ENCODE data around the gene SLC47A2.

The SLC47A2 gene

DNA sequence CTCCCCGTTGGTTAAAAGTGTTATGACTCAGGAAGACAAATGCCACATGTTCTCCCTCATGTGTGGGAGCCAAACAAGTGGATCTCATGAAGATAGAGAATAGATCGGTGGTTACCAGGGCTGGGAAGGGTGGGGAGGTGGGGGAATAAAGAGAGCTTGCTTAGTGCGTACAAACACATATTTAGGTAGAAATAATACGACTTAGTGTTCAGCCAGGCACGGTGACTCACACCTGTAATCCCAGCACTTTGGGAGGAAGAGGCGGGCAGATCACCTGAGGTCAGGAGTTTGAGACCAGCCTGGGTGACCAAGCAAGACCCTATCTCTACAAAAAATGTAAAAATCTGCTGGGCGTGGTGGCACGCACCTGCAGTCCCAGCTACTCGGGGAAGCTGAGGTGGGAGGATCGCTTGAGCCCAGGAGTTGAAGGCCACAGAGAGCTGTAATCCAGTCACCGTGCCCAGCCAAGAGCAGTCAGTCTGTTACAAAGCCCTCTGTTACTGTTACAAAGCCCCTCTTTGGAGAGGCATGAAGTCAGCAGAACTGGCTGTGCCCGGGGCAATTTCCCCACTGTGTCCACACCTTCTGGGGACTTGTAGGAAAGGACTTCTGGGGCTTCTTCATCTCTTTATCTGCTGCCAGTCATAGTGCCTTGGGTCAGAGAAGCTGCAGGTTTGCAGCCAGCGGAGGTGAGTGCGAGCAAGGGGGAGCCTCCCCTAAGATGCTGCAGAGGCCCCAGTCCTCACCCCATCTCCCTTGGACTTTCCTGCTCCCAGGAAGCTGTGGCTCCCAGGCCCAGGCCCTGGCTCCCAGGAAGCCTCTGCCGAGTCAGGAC is 36.0 kb upstream of the SLC47A2 start:
- TF ChIP-seq ZNF274 (IDR thresholded peaks at IDR 0.05; ENCODE audit: low read depth, low read length): no peak
- H3K4me3 ChIP-seq (ENCODE audit: low read length): no peak overlapping the region

DNA sequence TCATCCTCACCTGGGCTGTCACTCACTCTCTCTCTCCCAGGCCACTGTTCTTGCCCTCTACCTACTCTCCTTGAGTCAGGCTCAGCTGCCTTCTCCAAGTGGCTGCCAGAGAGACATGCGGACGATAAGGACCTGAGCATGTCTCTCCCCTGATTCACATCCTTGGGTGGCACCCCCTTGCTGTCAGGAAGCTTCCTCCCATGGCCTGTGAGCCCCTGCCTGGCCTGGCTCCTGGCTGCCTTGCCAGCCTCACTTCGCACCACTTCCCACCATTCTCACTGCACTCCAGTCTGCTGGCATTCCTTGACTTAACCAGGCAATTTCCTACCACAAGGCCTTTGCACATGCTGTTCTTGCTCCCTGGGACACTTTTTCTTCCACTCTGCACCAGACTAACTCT is 34.5 kb upstream of the SLC47A2 start:
- H3K4me3 ChIP-seq (ENCODE audit: low read length): no peak overlapping the region
- TF ChIP-seq ZNF274 (IDR thresholded peaks at IDR 0.05; ENCODE audit: low read depth, low read length): no peak

DNA sequence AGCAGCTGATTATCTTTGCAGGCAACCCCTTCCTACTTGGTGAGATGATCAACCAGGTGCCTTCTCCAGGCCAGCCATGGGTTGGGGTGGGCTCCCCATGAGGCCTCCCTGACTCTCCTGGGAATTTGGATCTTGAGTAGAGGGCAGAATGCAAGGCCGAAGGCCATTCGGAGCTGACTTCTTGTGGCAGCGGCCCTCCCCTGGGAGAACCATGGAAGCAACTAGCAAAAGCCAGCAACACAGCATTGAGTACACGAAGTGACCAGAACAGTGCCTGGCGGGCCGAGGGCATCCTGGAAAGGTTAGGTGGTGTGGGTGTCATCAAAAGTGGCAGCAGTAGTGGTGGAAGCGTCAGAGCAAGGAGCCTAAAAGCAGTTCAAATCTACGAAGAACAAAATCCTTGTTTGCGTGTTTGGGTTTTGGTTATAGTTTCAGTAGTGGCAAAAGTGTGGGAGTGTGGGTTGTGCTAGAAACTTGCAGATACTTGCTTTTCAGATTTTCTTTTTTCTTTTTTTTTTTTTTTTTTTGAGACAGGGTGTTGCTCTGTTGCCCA is 33.7 kb upstream of the SLC47A2 start:
- no peak overlapping the region for H3K4me3 ChIP-seq (ENCODE audit: low read length)
- TF ChIP-seq ZNF274 (IDR thresholded peaks at IDR 0.05; ENCODE audit: low read depth, low read length): no peak

DNA sequence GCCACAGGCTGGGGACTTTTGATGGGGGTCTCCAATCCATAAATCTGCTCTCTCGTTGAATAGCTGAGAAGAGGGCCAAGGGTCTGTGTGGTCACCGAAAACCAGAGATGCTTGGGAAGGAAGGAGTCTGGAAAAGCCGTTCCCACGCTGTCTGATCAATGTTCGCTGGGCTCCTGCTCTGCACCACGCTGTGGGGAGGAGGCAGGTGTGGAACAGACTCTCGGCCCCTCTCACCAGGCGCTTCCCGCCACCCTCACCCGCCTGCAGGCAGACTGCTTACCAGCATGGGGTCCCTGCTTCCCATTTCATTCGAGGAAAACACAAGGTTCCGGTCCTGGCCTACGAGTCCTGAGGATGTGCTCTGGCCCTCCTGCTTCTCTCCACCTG is 32.4 kb upstream of the SLC47A2 start:
- no peak for TF ChIP-seq ZNF274 (IDR thresholded peaks at IDR 0.05; ENCODE audit: low read depth, low read length)
- no peak overlapping the region for H3K4me3 ChIP-seq (ENCODE audit: low read length)

DNA sequence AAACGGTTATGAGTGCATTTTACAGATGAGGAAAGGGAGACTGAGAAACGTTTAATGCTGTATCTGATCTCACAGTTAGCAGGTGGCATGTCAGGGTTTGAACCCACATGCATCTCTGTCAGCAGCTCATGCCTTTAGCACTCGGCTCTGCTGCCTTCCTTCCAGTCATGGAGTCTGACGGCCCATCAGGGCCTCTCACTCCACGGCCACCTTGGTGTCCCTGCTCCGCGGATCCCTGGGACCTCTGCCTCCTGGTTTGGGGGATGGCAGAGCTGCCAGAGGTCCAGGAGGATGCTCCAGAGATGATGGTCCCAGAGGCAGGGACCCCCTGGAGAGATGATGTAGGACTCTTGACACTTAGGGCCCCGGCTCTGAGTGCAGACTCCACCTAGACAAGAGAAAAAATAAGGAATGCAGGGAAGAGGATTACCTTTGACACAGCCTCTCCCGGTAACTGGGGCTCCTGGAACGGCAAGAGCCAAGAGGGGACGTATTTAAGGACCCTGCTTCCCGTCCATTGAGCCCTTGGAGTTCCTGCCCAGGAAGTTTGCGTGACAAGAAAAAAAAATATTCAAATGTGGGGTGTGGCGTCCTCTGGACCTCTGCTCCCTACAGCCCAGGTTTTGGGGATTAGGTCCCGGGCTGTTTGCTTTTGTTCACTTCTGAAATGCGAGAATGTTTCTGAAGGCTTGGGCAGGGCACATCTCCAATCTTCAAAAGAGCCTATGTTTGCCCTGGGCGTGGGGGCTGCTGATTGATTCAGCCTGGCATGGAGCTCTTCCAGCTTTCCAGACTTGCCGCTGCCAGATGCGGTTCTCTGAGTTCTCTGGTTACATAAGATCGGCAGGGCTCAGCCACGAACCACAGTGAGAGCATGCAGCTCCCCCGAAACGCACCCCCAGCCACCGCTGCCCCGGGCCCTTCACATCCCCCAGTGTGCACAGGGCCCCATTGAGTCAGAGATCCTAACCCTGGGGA is 31.7 kb upstream of the SLC47A2 start, which contains the start of gene ALDH3A1:
TSS of gene ALDH3A1 (minus strand) at position 470 of the 978 bp plus-strand sequence. CDS start 3,169 bp downstream, outside the sequence.
- no peak within 1 kb of the TSS for H3K4me3 ChIP-seq (ENCODE audit: low read length)
- TF ChIP-seq ZNF274 (IDR thresholded peaks at IDR 0.05; ENCODE audit: low read depth, low read length): no peak

DNA sequence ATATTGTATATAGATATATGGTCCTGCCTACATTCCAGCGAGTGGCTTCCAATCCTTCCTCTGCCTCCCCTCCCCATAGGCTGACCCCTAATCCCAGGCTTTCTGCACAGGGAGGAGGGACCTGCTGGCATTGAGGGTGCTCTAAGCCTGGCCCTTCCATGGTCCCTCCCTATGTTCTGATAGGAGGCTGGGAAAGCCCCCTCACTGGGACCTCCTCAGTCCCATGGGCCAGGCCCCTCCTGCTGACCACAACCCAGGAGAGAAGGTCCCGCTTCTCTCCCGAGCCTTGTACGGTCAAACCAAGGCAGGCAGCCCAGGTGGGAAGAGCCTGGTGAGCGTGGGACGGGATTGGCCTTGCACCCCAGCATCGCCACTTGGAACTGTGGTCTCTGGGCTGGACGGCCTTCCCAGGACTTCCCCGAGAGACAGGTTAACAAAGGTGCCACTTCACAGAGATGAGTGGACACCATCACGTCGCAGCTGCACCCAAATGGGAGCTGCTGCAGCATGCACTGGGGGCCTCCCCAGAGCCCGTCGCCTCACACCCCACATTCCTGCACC is 30.9 kb upstream of the SLC47A2 start:
- TF ChIP-seq ZNF274 (IDR thresholded peaks at IDR 0.05; ENCODE audit: low read depth, low read length): no peak
- no peak overlapping the region for H3K4me3 ChIP-seq (ENCODE audit: low read length)

DNA sequence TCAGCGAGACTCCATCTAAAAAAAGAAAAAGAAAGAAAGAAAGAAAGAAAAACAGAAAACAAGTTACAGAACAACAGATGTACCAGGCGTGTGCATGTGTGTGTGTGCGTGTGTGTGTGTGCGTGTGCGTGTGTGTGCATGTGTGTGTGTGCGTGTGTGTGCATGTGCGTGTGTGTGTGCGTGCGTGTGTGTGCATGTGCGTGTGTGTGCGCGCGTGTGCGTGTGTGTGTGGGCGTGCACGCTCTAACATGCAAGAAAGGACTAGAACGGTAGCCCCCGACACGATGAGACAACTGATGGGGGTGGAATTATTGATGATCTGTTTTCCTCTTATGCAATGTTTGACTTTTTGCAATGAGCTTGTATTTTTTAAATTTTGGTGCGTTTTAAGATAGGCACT is 30.1 kb upstream of the SLC47A2 start:
- no peak overlapping the region for H3K4me3 ChIP-seq (ENCODE audit: low read length)
- TF ChIP-seq ZNF274 (IDR thresholded peaks at IDR 0.05; ENCODE audit: low read depth, low read length): no peak

DNA sequence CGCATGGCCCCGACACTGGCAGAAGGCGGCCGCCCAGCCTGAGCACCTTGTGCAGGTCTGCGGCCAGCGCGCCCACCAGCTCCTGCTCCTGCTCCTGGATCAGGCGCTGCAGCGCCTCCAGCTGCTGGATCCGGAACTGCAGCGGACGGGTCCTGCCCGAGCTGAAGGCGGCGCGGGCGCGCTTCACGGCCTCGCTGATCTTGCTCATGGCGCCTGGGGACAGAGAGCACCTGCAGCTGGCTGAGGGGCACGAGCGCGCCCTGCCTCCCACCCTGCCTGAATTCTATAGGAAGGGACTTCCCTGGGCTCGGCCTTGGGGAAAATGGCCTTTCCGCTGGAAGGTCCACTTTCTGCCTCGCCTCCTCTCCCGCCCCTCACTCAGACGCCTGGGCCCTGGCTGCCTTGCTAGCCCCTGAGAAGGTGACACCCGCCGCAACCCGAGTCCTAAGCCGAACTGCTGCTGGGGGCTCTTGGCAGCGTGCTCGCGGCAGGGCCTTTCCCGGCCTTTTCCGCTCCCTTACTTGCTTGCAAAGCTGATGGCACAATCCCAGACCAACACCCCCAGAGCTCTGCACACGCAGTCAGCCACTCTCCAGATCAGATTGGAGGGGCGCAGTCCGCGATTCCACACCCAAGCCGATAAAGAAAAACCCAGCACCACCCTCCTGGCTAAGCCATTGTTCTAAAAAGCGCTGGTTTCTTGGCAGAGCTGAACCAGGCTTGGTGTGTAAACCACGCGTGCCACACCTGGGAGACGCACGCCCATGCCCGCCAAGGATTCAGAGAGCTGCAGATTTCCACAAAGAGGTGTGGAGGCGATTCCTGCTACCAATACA is 28.8 kb upstream of the SLC47A2 start:
- peak overlapping the region; percentile 10; the same call in 1 of the 2 replicates for H3K4me3 ChIP-seq (ENCODE audit: low read length)
- no peak for TF ChIP-seq ZNF274 (IDR thresholded peaks at IDR 0.05; ENCODE audit: low read depth, low read length)

DNA sequence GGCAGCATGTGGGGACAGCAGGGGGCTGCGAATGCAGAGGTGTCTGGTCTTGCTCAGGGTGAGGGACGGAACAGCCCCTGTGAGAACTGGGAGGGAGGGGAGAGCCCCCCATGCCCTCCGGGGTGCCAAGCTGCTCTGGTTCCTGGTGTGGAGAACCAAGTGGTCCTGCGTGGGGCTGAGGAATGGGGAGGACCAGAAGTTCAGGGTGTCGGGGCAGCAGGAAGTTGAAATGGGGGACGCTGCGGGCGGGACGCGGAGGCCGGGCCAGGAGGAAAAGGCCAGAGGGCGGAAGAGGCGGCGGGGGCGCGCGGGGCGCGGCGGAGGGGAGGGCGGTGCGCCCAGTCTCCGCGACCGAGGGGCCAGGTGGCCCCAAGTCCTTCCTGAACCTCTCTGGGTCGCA is 28.1 kb upstream of the SLC47A2 start:
- no peak for TF ChIP-seq ZNF274 (IDR thresholded peaks at IDR 0.05; ENCODE audit: low read depth, low read length)
- H3K4me3 ChIP-seq (ENCODE audit: low read length): peak overlapping the region; percentile 35; the same call in 1 of the 2 replicates

DNA sequence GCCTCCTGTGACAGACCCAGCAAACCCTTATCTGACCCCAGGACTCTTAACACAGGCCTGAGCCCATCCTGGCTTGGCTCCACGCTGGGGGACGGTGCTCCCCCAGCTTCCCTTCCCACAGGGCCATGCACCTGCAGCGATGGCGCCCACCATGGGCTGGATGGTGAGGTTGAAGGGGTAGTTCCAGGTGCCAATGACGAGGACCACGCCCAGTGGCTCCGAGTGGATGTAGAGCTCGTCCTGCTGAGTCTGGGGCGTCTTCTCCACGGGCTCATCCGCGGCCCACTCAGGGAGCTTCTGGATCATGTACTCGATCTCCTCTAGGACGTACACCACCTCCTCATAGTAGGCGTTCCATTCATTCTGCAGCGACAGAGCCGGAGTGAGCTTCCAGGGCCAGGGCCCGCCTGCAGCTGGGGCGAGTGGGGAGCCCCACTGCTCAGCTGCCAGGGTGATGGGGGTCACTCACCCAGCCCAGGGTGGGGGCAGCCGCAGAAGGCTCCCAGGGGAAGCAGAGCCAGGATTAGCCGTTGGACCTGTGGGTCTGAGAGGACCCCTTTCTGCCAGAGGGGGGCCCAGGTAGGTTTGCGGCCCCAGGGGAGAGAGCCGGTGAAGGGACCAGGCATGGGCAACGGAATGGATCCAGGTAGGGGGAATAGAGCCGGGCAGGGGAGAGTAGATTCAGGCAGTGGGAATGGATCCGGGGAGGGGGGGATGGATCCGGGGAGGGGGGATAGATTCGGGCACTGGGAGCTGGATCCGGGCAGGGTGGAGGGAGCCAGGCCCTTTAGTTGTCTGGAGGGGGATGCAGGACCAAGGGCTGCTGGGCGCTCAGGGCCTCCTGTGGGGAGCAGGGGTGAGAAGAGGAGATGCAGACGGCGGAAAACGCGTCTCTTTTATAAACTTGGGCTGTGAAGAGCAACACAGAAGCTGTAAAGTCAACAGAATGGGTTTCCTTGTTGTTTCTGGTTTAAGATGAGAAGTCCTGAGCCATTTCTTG is 27.0 kb upstream of the SLC47A2 start:
- TF ChIP-seq ZNF274 (IDR thresholded peaks at IDR 0.05; ENCODE audit: low read depth, low read length): no peak
- no peak overlapping the region for H3K4me3 ChIP-seq (ENCODE audit: low read length)

DNA sequence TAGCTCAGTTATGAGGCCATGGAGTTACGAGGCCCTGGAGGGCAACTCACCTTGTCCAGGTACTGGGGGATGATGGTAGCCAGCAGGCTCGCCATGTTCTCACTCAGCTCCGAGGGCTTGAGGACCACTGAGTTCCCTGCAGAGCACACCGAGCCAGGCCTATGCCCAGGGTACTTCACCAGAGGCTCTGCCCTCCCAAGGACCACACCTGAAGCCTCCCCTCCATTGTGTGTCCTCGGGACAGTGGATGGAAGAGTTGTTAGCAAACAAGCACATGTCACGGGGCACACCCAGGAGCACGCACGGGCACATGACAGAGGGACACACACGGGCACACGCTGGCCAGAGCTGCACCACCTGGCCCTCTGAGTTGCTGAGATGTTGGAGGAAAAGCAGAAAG is 26.1 kb upstream of the SLC47A2 start:
- TF ChIP-seq ZNF274 (IDR thresholded peaks at IDR 0.05; ENCODE audit: low read depth, low read length): no peak
- H3K4me3 ChIP-seq (ENCODE audit: low read length): no peak overlapping the region

DNA sequence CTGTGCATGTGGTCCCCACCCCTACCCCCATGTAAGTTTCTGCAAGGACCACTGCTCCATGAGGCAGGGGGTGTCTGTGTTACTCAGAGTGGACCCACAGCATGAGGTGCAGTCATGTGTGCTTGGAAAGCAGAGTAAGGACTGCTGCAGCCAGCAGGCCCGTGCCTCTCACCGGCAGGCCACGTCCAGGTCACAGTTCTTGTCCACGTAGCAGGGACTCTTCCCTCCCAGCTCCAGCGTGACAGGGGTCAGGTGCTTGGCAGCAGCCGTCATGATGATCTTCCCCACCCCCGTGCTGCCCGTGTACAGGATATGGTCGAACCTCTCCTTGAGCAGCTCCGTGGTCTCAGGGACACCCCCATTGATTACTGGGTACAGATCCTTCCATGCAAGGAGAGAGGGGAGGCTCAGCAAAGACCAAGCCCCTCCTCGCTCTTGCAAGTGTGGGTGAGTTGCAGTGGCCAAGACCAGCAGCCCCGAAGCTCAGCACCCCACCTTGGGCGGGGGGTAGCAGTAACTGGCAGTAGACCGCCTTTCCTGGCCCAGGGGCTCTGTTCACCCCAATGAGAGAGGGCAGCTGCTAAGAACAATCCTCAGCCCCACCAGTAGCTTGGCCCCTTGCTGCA is 25.6 kb upstream of the SLC47A2 start:
- H3K4me3 ChIP-seq (ENCODE audit: low read length): no peak overlapping the region
- no peak for TF ChIP-seq ZNF274 (IDR thresholded peaks at IDR 0.05; ENCODE audit: low read depth, low read length)
